Spleen (tissue), 7 donors: ENCODE measurements around the gene LSM3.

Source experiments
- POLR2A ChIP-seq, 3 donors: fragments of 450-650 bp; IDR thresholded peaks; one replicate each; pipeline ENCODE4 v1.5.1; 2017; ENCODE audit warnings: antibody characterized with exemption in 3 of 3, mild to moderate bottlenecking in 1 of 3
- TF ChIP-seq, protein P1 (sequence below), 11 experiments: fragments of 200-600 bp in 7 of 11; fragments of 450-650 bp in 4 of 11; sonication (generic) in 4 of 11; IDR thresholded peaks in 8 of 11; conservative IDR thresholded peaks in 3 of 11; 1 replicate in 7 of 11; 2 replicates in 4 of 11; pipeline versions ENCODE4 v1.4.0 to v1.8.0; 2016 to 2021; ENCODE audit warnings: antibody characterized with exemption in 11 of 11, inconsistent platforms in 4 of 11, mild to moderate bottlenecking in 1 of 11
- donor health status: DM: no; HTN: no; CAD: no; lungs with moderate emphysema.
- donor health status: DM: no; HTN: no; CAD: no.
- donor health status: DM: no; HTN: no; CAD: no.

DNA sequence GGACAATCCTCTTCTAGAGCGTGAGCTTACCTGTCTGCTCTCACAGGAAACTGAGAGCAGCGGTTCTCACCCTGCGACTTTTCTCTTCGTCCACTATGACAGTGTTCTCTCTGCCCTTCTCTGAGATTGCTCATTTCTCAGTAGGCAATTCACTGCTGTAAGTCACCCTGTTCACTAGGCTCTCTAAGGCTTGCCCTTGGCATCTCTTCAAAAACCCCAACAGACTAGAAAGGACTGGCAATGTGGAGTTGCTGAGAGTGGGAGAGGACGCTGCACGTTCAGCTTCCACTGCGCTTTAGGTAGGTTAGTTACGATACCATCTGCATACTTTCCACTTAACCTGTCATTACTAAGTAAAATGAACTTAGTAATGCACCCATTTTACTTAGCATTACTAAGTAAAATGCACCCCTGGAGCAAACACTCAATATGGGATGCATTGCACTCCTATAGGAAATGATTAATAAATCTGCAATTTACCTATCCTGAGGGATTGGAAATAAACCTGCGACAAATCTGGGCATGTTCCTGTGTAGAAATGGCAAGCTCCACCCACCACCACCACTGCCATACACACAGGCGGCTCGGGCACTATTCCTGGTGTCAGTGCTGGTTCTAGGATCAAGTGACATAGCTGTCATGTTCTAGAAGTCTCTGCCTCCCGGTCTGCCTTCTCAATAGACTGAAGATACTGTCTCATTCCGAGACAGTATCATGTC is 21.6 kb upstream of the LSM3 start:
- TF ChIP-seq, protein P1, sequence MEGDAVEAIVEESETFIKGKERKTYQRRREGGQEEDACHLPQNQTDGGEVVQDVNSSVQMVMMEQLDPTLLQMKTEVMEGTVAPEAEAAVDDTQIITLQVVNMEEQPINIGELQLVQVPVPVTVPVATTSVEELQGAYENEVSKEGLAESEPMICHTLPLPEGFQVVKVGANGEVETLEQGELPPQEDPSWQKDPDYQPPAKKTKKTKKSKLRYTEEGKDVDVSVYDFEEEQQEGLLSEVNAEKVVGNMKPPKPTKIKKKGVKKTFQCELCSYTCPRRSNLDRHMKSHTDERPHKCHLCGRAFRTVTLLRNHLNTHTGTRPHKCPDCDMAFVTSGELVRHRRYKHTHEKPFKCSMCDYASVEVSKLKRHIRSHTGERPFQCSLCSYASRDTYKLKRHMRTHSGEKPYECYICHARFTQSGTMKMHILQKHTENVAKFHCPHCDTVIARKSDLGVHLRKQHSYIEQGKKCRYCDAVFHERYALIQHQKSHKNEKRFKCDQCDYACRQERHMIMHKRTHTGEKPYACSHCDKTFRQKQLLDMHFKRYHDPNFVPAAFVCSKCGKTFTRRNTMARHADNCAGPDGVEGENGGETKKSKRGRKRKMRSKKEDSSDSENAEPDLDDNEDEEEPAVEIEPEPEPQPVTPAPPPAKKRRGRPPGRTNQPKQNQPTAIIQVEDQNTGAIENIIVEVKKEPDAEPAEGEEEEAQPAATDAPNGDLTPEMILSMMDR (IDR thresholded peaks at IDR 0.05 in 8 of 11, conservative IDR thresholded peaks at IDR 0.05 in 3 of 11), result no peak
- no peak for TF ChIP-seq POLR2A (IDR thresholded peaks at IDR 0.05)
